Measurements from ENCODE around the gene PTDSS2.

Gene PTDSS2

GRCh38 chr11:469684-470560 is 19.8 kb downstream of the PTDSS2 start:
- DNase-seq (ENCODE audit: low spot score) = peak; percentile 61

GRCh38 chr11:471468-472145 is 21.5 kb downstream of the PTDSS2 start:
- DNase-seq (ENCODE audit: low spot score) = no peak

DNA sequence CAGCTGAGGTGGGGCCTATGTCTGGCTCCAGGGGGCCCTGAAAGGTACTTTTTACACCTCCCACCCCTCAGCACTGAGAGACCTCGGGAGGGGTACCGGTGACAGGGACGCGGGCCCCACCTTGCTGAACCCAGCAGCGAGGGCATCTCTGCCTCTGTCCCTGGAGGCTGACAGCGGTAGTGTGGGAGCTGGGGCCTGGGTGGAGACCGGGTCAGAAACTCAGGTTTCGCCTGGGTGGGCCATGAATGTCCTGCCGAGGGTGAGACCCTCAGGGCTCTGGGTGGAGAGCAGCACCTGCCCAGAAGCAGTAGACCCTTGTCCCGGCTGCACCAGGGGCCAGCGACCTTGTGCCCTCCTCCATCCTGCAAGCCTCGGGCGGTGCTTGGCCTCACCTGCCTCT is 22.2 kb downstream of the PTDSS2 start:
- DNase-seq (ENCODE audit: low spot score) = no peak

- no peak for DNase-seq (ENCODE audit: low spot score)
These were observed 22.7 kb downstream of the PTDSS2 start for GRCh38 chr11:472816-473215.

GRCh38 chr11:473415-473814 is 23.3 kb downstream of the PTDSS2 start:
- no peak for DNase-seq (ENCODE audit: low spot score)

DNA sequence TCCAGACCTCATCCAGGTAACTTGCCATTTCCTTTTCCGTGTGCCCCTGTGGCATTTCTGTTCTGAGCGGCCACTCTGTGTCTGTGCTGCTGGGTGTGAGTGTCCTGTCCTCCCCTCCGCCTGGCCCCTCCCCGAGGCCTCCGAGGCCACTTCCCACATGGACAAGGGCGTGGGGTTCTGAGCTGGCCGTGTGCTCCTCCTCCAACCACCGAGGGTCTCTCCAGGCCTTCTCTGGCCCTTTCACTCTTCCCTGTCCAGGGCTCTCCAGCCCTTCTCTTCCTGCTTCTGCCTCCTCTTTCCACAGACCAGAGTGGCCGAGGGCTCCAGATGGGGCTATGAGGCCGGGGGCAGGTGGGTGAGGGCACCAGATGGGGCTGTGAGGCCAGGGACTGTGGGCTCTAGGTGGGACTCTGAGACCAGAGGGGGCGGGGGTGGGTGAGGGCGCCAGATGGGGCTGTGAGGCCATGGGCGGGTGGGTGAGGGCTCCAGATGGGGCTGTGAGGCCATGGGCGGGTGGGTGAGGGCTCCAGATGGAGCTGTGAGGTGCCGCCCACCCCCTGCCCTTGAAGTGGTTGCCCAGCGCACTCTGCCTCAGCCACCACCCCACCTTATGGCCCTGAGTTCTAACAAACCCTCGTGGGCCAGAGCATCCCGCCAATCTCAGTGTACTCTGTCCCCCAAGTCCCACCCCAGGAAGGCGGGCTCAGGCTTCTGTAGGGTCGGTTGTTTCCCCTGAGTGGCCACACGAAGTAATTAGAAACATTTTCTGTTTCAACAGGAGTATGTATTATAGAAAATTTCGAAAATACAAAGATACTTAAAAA is 24.1 kb downstream of the PTDSS2 start:
- DNase-seq (ENCODE audit: low spot score) = no peak

DNA sequence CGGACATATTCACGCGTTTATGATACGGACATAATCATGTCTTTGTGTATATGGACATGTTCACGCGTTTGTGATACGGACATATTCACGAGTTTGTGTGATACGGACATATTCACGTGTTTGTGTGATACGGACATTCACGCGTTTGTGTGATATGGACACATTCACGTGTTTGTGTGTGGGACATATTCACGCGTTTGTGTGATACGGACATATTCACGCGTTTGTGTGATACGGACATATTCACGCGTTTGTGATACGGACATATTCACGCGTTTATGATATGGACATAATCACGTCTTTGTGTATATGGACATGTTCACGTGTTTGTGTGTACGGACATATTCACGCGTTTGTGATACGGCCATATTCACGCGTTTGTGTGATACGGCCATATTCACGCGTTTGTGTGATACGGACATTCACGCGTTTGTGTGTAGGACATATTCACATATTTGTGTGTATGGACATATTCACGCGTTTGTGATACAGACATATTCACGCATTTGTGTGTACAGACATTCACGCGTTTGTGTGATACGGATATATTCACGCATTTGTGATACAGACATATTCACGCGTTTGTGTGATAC is 24.9 kb downstream of the PTDSS2 start:
- DNase-seq (ENCODE audit: low spot score) = no peak

- DNase-seq (ENCODE audit: low spot score) = no peak
These were observed 25.9 kb downstream of the PTDSS2 start for GRCh38 chr11:475941-476340.

- DNase-seq (ENCODE audit: low spot score) = no peak
These were observed 26.3 kb downstream of the PTDSS2 start for GRCh38 chr11:476416-476815.

DNA sequence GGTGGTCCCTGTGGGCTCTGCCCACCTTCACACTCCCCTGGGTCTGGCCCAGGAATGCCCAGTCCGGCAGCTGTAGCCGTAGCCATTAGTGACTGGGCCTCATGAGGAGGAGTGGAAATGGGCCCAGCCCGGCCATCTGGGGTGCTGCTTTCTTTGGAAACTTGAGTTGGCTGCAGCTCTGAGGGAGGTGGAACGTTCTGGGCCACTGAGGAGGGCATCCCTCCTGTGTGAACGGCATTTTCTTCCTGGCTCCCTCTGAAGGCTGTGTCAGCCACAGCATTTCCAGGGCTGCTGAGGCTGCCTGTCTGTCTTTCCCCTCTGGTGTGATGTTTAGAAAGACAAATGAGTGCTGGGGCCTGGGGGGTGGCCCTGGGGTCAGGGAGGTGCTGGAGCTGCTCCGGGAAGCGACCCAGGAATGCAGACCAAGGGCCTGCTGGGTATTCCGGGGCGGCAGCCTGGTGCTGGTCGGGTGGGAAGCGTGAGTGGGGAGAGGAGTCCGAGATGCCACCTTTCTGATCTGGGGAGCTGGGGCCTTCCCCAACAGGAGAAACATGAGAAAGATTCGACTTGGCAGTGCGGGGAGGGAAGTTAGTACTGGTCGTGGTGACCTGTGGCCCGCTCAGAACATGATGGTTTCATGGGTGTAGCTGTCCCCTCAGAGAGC is 27.1 kb downstream of the PTDSS2 start:
- no peak for DNase-seq (ENCODE audit: low spot score)

- no peak for DNase-seq (ENCODE audit: low spot score)
These were observed 29.2 kb downstream of the PTDSS2 start for GRCh38 chr11:479311-479710.

- DNase-seq (ENCODE audit: low spot score) = no peak
These were observed 34.5 kb downstream of the PTDSS2 start for GRCh38 chr11:484616-485015.

- DNase-seq (ENCODE audit: low spot score) = no peak
These were observed 36.1 kb downstream of the PTDSS2 start for GRCh38 chr11:486189-486588.

GRCh38 chr11:487571-488021 is 37.5 kb downstream of the PTDSS2 start:
- DNase-seq (ENCODE audit: low spot score) = no peak

DNA sequence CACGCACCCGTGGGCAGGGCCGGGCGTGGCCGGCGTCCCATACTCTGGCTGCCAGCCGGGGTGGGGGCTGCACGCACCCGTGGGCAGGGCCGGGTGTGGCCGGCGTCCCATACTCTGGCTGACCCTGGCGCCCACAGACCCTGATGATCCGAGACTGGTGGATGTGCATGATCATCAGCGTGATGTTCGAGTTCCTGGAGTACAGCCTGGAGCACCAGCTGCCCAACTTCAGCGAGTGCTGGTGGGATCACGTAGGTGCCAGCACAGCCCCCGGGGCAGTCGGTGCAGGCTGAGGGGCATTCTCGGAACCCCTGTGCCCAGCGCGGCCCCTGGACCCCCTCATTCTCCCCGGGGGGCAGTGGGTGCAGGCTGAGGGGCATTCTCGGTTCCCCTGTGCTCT is 38.0 kb downstream of the PTDSS2 start:
- no peak for DNase-seq (ENCODE audit: low spot score)

GRCh38 chr11:488579-488978 is 38.5 kb downstream of the PTDSS2 start:
- DNase-seq (ENCODE audit: low spot score) = no peak

DNA sequence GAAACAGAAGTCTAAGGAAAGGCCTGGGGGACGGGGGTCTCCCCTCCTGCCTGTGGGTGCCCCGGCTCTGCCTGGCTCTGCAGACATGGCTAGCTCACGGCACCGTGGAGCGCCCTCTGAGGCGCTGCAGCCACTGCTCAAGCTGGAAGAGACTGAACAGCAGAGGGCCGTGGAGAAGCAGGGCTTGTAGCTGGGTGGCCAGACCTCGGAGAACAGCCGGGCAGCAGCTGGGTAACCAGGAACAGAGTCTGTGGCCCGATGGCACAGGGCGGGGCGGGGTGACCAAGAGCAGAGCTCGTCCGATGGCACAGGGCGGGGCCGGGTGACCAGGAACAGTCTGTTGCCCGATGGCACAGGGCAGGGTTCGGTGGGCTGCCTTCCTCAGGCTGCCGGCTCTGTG is 38.9 kb downstream of the PTDSS2 start:
- no peak for DNase-seq (ENCODE audit: low spot score)

DNA sequence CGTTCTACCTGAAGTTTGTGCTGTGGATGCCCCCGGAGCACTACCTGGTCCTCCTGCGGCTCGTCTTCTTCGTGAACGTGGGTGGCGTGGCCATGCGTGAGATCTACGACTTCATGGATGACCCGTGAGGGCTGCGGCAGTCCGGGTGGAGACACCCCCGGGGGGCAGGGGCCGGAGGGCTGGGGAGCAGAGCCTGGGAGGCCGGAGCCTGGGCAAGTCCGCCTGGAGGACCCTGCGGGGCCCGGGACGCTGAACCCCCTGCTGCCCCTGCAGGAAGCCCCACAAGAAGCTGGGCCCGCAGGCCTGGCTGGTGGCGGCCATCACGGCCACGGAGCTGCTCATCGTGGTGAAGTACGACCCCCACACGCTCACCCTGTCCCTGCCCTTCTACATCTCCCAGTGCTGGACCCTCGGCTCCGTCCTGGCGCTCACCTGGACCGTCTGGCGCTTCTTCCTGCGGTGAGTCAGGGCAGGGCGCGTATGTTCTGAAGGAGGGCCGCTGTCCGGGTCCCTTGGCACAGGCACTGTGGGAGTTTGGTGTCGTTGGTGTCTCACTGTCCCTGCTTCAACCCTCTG is 39.6 kb downstream of the PTDSS2 start:
- no peak for DNase-seq (ENCODE audit: low spot score)

- no peak for DNase-seq (ENCODE audit: low spot score)
These were observed 40.3 kb downstream of the PTDSS2 start for GRCh38 chr11:490186-490929.

GRCh38 chr11:490930-491260 is 40.8 kb downstream of the PTDSS2 start:
- DNase-seq (ENCODE audit: low spot score) = no peak

DNA sequence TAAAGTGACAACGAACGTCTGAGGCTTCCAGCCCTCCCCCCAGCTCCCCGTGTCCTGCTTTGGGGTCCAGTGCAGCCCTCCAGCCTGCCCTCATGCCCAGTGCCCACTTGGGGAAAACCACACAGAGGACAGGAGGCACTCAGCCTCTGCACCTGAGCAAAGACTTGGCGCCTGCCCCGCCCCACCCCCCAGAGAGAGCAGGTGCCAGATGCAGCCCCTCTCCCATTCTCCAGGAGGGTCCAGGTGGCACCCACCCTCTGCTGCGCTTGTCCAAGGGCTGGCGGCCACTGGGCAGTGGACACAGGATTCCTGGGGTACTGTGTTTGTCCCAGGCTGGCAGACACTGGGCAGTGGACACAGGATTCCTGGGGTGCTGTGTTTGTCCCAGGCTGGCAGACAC is 41.3 kb downstream of the PTDSS2 start:
- no peak for DNase-seq (ENCODE audit: low spot score)
